ENCODE data around the gene BRPF1. TPM values are rescaled to one million over a fixed set of nuclear protein-coding genes. Genes with fewer than 3 reads are reported as not detected.

BRPF1 gene
- total and polyA plus RNA-seq, 4 donors, result 2.0 to 11.2 (median 6.5) TPM

GRCh38 chr3:9787714-9788113 is 56.2 kb downstream of the BRPF1 start:
- H3K27ac ChIP-seq (ENCODE audit: low read depth in 1 of 2, low read length in 2 of 2), result no peak overlapping the region
- no peak for TF ChIP-seq NR2F2 (IDR thresholded peaks at IDR 0.05)
- no peak for TF ChIP-seq EGR1 (IDR thresholded peaks at IDR 0.05; ENCODE audit: low read depth in 2 of 2)
- no peak for TF ChIP-seq RAD21 (IDR thresholded peaks at IDR 0.05)
- no peak for TF ChIP-seq FOXA2 (IDR thresholded peaks at IDR 0.05)
- TF ChIP-seq GABPA (IDR thresholded peaks at IDR 0.05 in 1 of 2, conservative IDR thresholded peaks at IDR 0.05 in 1 of 2), result no peak
- TF ChIP-seq HNF4A (conservative IDR thresholded peaks at IDR 0.05), result no peak
- TF ChIP-seq YY1 (IDR thresholded peaks at IDR 0.05), result no peak
- no peak for TF ChIP-seq ZBTB33 (IDR thresholded peaks at IDR 0.05)
- TF ChIP-seq ATF3 (IDR thresholded peaks at IDR 0.05), result no peak
- no peak for TF ChIP-seq MAX (IDR thresholded peaks at IDR 0.05)
- TF ChIP-seq REST (IDR thresholded peaks at IDR 0.05), result no peak
- TF ChIP-seq CTCF (IDR thresholded peaks at IDR 0.05; ENCODE audit: low read depth, low read length, missing input control), result no peak
- no peak for TF ChIP-seq HNF4G (IDR thresholded peaks at IDR 0.05)

GRCh38 chr3:9791127-9791526 is 59.6 kb downstream of the BRPF1 start:
- H3K9ac ChIP-seq (ENCODE audit: low read depth in 1 of 2, low read length in 2 of 2), result no peak overlapping the region
- H3K9me3 ChIP-seq (ENCODE audit: control insufficient read depth in 4 of 4, low read length in 3 of 4), result no peaks in the 10 kb centered on the region
- no peak overlapping the region for H3K4me3 ChIP-seq (ENCODE audit: low read depth in 1 of 3, low read length in 3 of 3)
- H3K4me1 ChIP-seq (ENCODE audit: control insufficient read depth in 4 of 4, insufficient read depth in 4 of 4, low read length in 3 of 4), result peaks cover 0 to 24% (median 19%) of the 10 kb centered on the region in 4 donors
- peaks cover 2 to 31% (median 24%) of the 10 kb centered on the region in 4 donors for H3K36me3 ChIP-seq (ENCODE audit: control insufficient read depth in 4 of 4, insufficient read depth in 3 of 4, low read depth in 1 of 4, low read length in 3 of 4)
- no peak for DNase-seq (ENCODE audit: low spot score)
- no peak overlapping the region for H3K27ac ChIP-seq (ENCODE audit: low read depth in 1 of 2, low read length in 2 of 2)
- no peaks in the 10 kb centered on the region for H3K27me3 ChIP-seq (ENCODE audit: control insufficient read depth in 4 of 4, insufficient read depth in 4 of 4, low read length in 3 of 4)
- 95% methylated on average over 11 of the region's 11 CpGs for WGBS
- TF ChIP-seq FOXA2 (IDR thresholded peaks at IDR 0.05) (no peak), HNF4G (IDR thresholded peaks at IDR 0.05) (no peak), JUND (IDR thresholded peaks at IDR 0.05) (no peak), CTCF (IDR thresholded peaks at IDR 0.05; ENCODE audit: low read depth, low read length, missing input control) (no peak), HNF4A (conservative IDR thresholded peaks at IDR 0.05) (no peak), ZBTB33 (IDR thresholded peaks at IDR 0.05) (no peak), TAF1 (conservative IDR thresholded peaks at IDR 0.05) (no peak), ATF3 (IDR thresholded peaks at IDR 0.05) (no peak), NR2F2 (IDR thresholded peaks at IDR 0.05) (no peak), RXRA (IDR thresholded peaks at IDR 0.05) (no peak), SP1 (IDR thresholded peaks at IDR 0.05) (no peak), FOXA1 (IDR thresholded peaks at IDR 0.05) (no peak), RAD21 (IDR thresholded peaks at IDR 0.05) (no peak), YY1 (IDR thresholded peaks at IDR 0.05) (no peak), EGR1 (IDR thresholded peaks at IDR 0.05; ENCODE audit: low read depth in 2 of 2) (no peak), GABPA (IDR thresholded peaks at IDR 0.05 in 1 of 2, conservative IDR thresholded peaks at IDR 0.05 in 1 of 2) (no peak), MAX (IDR thresholded peaks at IDR 0.05) (no peak)

More at GRCh38 chr3:9787714-9788113, 56.2 kb downstream of the BRPF1 start:
- no peak for DNase-seq (ENCODE audit: low spot score)
- WGBS, result 95% methylated on average over 6 of the region's 6 CpGs
- Histone ChIP-seq H3K4me1 (ENCODE audit: control insufficient read depth in 4 of 4, insufficient read depth in 4 of 4, low read length in 3 of 4) (peaks cover 0 to 15% (median 8%) of the 10 kb centered on the region in 4 donors), H3K9me3 (ENCODE audit: control insufficient read depth in 4 of 4, low read length in 3 of 4) (no peaks in the 10 kb centered on the region), H3K9ac (ENCODE audit: low read depth in 1 of 2, low read length in 2 of 2) (no peak overlapping the region), H3K36me3 (ENCODE audit: control insufficient read depth in 4 of 4, insufficient read depth in 3 of 4, low read depth in 1 of 4, low read length in 3 of 4) (peaks cover 2 to 50% (median 38%) of the 10 kb centered on the region in 4 donors), H3K27me3 (ENCODE audit: control insufficient read depth in 4 of 4, insufficient read depth in 4 of 4, low read length in 3 of 4) (no peaks in the 10 kb centered on the region), H3K4me3 (ENCODE audit: low read depth in 1 of 3, low read length in 3 of 3) (no peak overlapping the region)
